IPS-18c (cell line): ENCODE results near the gene TTC19.
A peak's percentile ranks its signal among the peaks of the same experiment; 100 is the strongest.
"Not testable (repeated sequence)": the region's sequence is repeated elsewhere in the genome, so short reads cannot be mapped to it uniquely, and the experiment has no call there.

Experiments
- H3K4me3 ChIP-seq: 2 replicates; pipeline ENCODE4 v1.7.0; 2013; ENCODE audit warnings: low read depth, mild to moderate bottlenecking, low read length, moderate library complexity; ENCODE audit not compliant: insufficient read depth
- H3K9me3 ChIP-seq: one replicate; pipeline ENCODE4 v1.6.1; 2013; ENCODE audit warnings: mild to moderate bottlenecking, low read length, moderate library complexity; ENCODE audit not compliant: control insufficient read depth, insufficient read depth

TTC19 gene

DNA sequence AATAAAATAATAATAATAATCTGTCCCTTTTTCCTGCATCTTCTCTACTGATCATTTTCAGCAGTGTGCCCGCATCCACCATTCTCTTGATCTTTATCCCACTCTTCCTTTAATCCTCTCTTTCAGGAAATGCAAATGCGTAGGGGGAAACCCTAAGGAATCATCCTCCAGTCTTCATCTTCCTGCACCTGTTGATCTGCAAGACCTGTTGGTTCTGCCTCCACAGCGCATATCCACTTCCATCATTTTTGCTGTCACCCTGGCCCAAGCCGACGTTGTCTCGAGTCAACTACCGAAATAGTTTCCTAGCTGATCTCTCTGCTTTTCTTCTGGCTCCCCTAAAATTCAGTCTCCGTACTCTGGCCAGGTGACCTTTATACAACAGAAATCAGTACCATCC lies 30.2 kb upstream of the TTC19 start:
- H3K4me3 ChIP-seq: no peak overlapping the region

DNA sequence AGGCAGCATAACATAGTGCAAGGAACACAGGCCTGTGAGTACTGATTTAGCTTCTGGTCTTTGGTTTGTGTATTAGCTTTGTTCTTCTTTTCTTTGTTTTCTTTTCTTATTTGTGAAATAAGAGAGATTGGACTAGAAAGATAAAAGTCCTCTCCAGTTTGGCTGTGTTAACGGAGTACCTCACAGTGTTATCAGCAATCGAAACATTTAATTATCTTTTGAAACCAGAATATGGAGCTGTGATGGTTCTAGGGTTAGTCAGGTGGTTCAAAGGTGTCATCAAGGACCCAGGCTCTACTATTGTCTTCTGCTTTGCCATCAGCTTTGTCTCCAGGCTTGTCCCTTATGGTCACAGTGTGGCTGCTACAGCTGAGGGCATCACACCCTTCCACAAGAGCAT lies 29.1 kb upstream of the TTC19 start:
- Histone ChIP-seq H3K4me3 (no peak overlapping the region), H3K9me3 (no peaks in the 10 kb centered on the region)

More for the DNA sequence above, 30.2 kb upstream of the TTC19 start:
- no peaks in the 10 kb centered on the region for H3K9me3 ChIP-seq

DNA sequence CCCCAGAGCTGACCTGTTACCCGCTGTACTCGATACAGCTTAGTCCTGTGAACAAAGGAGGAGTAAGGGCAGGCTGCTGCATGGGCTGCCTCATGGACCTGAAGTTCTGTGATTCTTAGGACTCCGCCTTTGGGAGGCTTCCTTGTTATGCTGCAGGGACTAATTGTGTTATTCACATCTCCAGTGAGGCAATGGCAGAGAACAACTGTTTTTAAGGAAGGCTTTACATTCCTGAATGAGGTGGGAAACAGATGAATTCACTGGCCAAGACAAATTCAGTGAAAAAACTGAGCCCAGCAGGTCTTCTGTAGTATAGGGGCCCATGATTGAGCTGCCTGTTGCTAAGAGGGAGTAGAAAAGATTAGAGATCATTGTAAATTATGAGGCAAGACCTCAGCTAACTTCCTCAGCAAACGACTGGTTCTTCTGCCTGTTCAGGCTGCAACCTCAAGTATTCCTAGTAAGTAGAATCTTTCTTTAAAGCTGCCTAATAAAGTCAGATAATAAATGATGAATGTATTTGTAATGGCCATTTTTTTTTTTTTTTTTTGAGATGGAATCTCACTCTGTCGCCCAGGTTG lies 28.4 kb upstream of the TTC19 start:
- Histone ChIP-seq H3K4me3 (no peak overlapping the region; the same call in 1 of the 2 replicates), H3K9me3 (no peaks in the 10 kb centered on the region)

DNA sequence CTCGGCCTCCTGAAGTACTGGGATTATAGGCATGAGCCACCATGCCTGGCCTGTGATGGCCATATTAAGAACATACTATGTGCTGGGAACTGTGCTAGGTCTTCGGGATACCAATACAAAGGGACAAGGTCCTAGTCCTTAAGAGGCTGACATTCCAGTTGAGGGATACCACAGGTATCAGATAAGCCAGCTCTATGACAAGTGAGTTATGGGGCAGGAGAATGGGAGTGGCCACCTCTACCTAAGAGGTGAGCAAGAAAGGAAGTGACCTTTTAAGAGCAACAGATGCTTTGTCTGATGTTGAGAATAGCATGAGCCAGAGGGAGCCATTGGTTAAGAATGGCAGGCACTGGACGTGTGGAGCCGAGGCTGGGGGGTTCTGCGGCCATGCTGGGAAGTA lies 27.7 kb upstream of the TTC19 start:
- no peak overlapping the region for H3K4me3 ChIP-seq
- no peaks in the 10 kb centered on the region for H3K9me3 ChIP-seq

DNA sequence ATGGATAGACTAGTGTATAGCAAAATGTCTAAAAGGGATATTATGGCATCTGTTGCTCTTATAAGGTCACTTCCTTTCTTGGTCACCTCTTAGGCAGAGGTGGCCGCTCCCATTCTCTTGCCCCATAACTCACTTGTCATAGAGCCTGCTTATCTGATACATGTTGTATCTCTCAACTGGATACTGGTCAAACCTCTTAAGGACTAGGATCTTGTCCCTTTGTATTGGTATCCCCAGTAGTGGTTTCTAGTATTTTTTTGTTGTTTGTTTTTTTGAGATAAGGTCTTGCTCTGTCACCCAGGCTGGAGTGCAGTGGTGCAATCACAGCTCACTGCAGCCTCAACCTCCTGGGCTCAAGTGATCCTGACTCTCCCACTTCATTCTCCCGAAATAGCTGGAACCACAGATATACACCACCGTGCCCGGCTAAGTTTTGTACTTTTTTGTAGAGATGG lies 27.1 kb upstream of the TTC19 start:
- Histone ChIP-seq H3K4me3 (no peak overlapping the region), H3K9me3 (no peaks in the 10 kb centered on the region)

DNA sequence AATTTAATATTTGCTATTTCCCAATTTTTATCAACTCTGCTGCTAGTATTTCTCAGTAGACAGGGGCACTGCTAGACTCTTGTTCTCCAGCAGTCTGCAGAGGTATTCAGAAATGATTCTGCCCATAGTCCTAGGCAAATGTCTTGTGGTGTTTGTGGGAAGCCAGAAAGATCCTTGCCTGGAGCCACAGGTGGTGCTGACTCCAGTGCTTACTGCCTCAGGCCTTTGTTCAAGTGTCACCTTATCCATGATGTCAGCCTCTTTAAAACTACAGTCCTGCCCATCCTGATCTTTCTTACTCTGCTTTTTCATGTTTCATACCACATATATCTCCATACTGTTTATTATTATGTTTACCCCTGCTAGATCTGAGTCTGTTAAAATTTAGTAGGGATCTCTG lies 26.6 kb upstream of the TTC19 start:
- no peak overlapping the region for H3K4me3 ChIP-seq
- peaks cover 2% of the 10 kb centered on the region for H3K9me3 ChIP-seq

DNA sequence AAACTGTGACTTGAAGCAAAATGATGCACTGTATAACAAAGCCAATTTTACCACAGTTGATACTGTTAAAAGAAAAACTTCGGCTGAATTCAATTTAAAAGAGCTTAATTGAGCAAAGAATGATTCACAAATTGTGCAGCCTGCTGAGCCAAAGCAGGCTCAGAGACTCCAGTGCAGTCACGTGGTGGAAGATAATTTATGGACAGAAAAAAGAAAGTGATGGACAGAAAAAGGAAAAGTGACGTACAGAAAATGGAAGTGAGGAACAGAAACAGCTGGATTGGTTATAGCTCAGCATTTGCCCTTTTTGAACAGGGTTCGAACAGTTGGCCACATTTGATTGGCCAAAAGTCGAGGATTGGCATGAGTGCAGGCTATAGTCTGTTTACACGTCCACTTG lies 25.8 kb upstream of the TTC19 start:
- peaks cover 2% of the 10 kb centered on the region for H3K9me3 ChIP-seq

DNA sequence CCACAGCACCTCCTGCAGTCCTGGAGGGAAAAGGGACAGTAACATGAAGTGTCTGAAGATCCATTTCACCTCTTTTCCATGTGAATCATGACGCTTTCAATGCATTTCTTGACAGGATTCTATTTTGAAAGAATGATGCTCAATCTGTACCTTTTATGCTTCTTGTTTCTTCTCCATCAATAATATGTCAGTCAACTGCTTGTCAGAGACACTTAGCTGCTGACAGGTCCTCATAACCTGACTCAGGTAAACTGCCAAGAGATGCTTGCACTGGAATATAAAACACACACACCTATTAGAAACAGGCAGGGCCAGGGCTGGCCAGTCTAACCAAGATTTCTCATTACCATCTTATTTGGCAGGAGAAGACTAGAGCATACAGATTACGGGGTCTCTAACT lies 21.7 kb upstream of the TTC19 start:
- no peak overlapping the region for H3K4me3 ChIP-seq
- peaks cover 2% of the 10 kb centered on the region for H3K9me3 ChIP-seq

More for the DNA sequence above, 25.8 kb upstream of the TTC19 start:
- H3K4me3 ChIP-seq: no peak overlapping the region

DNA sequence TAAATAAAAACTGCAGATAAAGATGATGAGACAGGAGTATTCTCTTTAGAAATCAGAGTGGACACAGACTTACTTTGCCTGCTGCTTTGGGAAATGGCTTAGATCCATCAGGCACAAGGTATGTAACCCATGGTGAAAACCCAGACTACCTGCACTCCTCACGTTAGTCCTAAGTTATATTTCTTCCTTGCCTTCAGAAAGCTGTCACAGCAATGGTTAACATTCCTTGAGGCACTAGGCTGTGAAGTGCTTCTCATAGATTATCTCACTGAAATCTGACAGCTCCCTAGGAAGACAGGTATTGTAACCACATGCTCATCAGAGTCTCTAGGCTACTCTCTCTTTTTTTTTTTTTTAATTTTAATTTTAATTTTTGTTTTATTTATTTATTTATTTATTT lies 21.0 kb upstream of the TTC19 start:
- no peak overlapping the region for H3K4me3 ChIP-seq
- H3K9me3 ChIP-seq: peaks cover 2% of the 10 kb centered on the region

DNA sequence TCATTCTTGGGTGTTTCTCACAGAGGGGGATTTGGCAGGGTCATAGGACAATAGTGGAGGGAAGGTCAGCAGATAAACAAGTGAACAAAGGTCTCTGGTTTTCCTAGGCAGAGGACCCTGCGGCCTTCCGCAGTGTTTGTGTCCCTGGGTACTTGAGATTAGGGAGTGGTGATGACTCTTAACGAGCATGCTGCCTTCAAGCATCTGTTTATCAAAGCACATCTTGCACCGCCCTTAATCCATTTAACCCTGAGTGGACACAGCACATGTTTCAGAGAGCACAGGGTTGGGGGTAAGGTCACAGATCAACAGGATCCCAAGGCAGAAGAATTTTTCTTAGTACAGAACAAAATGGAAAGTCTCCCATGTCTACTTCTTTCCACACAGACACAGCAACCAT lies 20.6 kb upstream of the TTC19 start:
- H3K4me3 ChIP-seq: not testable (repeated sequence)

DNA sequence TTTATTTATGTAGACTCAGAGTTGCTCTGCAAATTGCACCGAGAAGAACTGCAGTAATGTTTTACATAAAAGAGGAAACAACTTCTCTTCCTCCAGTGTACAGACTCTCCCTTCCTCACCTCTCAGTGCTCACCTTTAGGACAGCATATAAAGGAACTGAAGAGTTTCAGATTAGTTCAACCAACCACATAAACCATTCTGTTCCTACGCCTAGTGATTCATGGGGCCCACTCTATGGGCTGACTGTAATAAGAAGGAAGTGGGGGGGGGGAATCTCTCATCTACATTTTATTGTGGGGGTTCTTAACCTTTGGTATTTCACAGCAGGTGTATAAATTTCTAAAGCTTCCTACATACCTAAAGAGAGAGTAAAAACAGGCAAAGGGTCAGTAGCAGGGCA lies 18.4 kb upstream of the TTC19 start:
- Histone ChIP-seq H3K4me3 (no peak overlapping the region), H3K9me3 (peaks cover 2% of the 10 kb centered on the region)

More for the DNA sequence above, 20.6 kb upstream of the TTC19 start:
- not testable (repeated sequence) for H3K9me3 ChIP-seq

DNA sequence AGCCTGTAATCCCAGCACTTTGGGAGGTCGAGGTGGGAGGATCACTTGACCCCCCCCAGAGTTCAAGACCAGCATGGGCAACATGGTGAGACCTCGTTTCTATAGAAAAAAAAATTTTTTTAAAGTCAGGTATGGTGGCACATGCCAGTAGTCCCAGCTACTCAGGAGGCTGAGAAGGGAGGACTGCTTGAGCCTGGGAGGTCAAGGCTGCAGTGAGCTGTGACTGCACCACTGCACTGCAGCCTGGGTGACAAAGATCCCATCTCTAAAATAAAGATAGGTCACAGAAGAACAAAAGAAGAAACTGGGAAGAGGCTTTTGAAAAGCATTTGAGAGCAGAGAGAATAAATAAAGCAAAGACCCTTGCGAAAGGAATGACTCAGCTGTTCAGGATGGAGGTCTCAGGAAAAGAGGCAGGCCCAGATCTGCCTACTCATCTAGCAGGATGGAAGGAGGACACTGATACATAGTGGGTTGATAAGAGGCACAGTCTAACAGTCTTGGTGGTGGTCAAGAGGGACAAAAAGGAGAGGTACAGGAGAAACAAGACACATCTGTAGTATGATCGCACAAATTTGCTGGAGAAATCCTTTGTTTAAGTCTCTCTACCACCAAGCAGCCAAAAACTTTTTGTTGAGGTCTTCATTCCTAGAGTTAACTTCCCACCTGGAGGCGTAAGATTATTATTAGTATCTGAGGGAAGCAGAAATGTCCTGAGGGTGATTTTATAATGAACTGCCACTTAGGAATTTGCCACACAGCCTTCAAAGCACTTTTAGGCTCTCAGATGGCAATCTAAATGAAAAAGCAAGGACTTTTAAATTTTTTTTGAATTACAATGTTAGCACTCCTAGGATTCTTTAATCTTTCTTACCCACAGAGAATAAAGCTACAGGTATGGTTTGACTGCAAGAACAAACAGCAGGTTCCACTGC lies 17.7 kb upstream of the TTC19 start:
- H3K4me3 ChIP-seq: no peak overlapping the region
- peaks cover 2% of the 10 kb centered on the region for H3K9me3 ChIP-seq

DNA sequence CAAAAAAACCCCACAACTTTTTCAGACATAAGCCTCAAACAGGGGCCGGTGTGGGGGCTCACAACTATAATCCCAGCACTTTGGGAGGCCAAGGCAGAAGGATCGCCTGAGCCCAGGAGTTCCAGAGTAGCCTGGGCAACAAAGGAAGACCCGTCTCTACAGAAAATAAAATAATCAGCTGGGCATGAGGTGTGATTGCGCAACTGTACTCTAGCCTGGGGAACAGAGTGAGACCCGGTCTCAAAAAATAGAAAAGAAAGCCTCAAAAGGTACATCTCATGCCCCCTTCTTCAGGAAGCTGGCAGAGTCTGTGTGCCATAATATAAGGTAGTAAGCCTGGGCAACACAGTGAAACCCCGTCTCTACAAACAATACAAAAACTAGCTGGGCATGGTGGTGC lies 3.3 kb upstream of the TTC19 start:
- H3K4me3 ChIP-seq: no peak overlapping the region
- H3K9me3 ChIP-seq: no peaks in the 10 kb centered on the region

DNA sequence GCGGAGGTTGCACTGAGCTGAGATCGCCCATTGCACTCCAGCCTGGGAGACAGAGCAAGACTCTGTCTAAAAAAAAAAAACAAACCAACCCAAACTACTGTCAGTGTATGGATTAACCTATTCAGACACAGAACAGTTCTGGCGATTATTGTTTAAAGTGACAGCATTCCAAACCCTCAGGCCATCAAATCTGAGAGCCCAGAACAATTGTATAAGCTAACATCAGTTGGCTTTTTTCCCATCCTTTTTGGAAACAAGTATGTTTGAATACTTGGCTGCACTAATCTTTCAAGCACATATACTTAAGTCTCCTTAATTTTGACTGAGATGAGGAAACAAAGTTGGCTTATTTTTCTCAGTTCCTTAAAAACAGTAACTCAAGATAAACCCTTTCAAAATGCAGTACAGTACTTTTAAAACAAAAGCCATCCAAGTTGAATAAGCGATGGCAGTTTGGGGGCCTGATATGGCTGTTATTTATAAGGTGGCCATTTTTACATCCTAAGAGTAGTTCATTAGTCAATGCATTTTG lies 1.5 kb upstream of the TTC19 start:
- Histone ChIP-seq H3K9me3 (no peaks in the 10 kb centered on the region), H3K4me3 (no peak overlapping the region)

DNA sequence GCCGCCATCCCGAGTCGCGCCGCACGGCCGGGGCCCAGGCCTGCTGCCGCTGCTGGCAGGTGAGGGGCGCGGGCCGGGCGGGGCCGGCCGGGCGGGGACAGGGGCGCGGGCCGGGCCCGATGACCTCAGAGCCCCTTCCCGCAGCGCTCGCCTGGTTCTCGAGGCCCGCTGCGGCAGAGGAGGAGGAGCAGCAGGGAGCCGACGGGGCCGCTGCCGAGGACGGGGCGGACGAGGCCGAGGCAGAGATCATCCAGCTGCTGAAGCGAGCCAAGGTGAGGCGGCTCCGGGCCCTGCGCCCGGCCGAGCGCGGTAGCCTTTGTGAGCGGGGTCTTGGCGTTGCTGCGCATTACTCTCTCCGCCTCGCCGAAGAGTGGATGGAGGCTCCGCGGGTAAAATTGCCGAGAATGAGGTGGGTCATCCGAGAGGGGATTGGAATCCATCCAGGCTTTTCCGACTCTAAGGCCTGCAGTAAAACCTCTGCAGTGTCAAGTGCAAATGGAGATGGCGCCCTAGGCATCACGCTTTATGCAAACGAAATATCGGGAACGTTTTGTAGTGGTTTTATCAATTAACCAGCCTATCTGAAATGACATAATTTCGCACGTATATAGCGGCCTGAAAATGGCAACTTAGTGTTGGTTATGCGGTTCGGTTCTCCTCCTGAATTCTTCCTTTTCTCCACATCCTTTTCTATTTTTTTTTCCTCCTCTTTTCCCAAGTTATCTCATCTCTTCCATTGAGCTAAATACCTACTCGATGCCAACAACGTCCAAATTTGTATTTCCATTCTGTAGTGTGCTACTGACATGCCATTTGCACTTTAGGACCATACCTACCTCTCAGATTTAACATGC lies 577 bp downstream of the TTC19 start:
- no peaks in the 10 kb centered on the region for H3K9me3 ChIP-seq

DNA sequence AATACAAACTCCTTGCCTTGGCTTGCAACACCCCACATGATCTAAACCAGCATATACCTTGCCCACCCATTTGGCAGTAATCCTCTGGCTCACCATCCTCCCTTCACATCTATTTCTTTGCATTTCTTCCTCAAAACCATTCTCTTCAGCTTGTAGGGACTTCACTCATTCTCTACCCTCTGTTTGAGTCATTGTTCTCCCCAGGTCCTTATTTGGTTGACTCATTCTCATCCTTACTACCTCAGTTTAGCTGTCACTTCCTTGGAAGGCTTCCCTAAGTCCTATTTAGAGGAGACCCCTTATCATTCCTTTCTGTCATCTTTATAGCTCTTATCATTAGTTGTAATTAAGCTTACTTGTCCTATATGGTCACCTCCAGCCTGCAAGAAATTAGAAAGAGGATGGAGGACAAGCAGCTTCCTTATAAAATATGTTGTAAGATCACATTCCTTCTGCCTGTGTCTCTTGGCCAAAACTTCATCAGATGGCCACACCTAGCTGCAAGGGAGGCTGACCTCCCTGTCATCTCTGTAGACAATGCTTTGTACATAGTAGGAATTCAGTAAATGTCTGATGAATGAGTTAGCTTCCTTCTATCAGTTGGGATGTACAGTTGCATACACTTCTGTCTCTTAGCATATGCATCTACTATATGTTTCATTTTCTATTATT lies 1.7 kb downstream of the TTC19 start:
- H3K9me3 ChIP-seq: no peaks in the 10 kb centered on the region

More for the DNA sequence above, 577 bp downstream of the TTC19 start:
- H3K4me3 ChIP-seq: peak overlapping the region; percentile 92

More for the DNA sequence above, 1.7 kb downstream of the TTC19 start:
- peak overlapping the region; percentile 92; the same call in 1 of the 2 replicates for H3K4me3 ChIP-seq
